GM19099 (cell line): ENCODE results near the gene CFAP92.

Experiments used
- POLR2A ChIP-seq: IDR thresholded peaks from 3 replicates; pipeline ENCODE4 v1.6.1; 2011; ENCODE audit warnings: low read depth; ENCODE audit not compliant: insufficient read length; ENCODE audit errors: extremely low read depth

CFAP92 gene

DNA sequence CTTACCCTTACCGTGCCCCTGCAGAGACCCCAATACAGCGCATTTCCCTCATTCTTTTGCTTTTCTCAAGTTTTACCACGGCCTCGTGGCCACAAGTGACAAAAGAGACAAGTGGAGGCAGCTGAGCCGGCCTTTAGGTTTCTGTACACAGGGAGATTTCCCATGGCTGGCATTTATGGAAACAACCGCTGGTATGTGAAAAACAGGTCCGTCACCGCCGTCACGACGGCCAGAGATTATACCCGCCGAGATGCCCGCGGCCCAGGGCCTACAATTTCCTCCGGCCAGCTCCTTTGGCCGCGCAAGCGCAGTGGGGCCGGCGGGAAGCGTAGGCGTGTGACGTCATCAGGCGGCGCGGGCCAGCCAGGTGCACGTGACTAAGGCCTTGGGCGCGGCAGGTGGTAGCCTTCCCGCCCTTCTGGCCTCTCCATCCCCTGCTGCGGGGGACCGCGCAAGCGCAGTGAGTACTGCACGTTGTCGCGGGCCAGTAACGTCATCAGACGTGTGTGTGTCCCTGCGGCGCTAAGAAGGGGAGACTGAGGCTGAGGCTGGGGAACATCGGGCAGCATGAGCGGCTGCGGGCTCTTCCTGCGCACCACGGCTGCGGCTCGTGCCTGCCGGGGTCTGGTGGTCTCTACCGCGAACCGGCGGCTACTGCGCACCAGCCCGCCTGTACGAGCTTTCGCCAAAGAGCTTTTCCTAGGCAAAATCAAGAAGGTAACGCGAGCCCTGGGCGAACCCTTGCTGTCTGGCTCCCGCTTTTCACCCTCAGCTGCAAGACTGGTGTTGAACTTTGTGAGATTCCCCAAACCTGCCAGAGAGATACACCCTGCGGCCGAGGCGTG is 114.5 kb downstream of the CFAP92 start, which contains the start of gene ACAD9:
ACAD9 (plus strand) TSS at position 496 of the 845 bp plus-strand sequence; CDS start at position 568, 72 bp downstream.
- peak; percentile 95 for TF ChIP-seq POLR2A

DNA sequence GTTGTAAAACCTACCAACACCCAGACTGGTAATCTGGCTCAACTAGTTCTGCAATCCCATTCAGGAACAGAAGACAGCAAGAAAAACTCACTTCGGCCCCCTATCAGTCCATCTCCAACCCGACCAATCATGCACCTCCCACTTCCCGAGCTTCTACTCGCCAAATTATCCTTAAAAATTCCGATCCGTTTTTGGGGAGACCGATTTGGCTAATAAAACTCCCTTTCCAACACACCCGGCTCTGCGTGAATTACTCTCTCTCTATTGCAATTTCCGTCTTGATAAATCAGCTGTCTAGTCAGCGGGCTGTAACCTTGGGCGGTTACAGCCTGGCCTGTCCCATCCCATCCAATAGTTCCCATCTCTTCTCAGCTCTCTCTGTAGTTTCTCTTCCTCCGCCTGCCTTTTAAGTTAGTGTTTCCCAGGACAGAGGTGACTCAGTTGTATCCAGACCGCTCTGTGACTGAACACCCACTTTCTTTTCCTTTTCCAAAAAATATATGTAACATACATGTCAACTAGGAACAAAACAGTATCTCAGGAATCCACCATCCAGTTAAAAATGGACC is 115.2 kb downstream of the CFAP92 start:
- no peak for TF ChIP-seq POLR2A

DNA sequence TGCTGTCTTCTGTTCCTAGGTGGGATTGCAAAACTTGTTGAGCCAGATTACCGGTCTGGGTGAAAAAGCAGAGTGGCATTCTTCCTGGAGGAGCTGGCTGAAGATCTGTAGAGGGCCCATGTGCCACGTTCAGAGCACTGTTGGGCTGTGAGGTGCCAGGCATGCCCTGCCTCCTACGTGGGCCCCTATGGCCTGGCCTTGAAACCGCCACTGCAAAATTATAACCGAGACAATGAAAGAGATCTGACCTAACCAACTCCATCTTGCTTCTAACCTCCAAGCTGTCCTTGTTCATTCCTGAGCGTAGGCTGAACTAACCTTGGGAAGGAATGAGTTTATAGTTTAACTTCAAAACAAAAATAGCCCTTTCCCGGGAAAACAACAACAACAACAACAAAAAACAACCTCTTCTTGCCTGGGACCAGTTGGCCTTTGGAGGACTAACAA is 115.8 kb downstream of the CFAP92 start:
- no peak for TF ChIP-seq POLR2A

DNA sequence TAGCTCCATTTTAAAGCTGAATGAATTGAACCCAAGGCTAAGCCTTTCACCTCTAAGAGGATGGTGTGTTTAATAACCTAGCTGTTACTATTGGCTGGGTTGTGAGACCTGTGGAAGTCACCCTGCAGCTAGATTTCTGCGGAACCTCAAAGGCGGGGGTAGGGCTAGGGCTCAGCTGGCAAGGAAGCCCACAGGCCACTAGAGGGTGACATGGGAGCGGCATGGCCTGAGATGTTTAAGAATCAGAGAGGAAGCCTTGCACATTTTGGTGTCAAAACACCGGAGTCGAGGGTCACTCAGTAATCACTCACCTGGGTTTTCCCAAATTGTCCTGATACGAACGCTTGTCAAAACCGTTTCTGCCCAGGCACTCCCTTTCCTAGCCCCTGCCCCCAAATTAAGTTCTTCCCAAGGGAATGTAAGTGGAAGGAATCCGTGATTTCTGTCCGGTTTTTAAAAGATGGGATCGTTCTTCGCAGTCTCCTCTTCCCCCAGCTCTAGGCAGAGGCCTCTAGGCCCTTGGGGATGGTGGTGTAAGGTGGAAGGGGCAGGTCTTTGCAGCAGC is 118.2 kb downstream of the CFAP92 start:
- no peak for TF ChIP-seq POLR2A

DNA sequence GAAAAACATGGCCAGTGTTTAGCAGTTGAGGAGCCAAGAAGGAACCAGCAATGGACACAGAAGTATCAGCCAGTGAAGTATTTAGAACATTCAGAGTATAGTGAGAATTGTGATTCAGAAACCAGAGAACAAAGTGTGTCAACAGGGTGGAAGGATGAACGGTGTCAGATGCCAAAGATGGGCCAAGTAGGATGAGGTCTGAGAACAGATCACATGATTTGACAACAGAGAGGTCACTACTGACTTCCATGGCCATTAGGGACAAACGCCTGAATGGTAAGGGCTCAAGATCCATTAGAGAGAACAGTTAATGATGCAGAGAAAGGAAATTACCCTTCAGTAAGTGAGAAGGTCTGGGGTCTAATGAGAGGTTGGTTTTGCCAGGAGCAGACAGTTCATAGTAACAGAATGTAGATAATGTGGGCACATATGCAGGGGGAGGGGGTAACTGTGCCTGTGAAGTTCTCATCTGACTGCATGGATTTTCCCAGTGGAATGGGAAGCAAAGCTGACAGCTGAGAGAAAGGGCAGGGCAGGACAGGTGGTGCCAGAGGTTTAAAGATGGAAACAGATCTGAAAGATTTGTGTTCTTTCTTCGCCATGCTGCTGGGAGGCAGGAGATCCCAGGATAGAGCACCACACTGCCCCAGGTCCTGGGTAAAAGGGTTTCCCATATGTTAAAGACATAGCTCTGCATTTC is 119.2 kb downstream of the CFAP92 start:
- TF ChIP-seq POLR2A: no peak

DNA sequence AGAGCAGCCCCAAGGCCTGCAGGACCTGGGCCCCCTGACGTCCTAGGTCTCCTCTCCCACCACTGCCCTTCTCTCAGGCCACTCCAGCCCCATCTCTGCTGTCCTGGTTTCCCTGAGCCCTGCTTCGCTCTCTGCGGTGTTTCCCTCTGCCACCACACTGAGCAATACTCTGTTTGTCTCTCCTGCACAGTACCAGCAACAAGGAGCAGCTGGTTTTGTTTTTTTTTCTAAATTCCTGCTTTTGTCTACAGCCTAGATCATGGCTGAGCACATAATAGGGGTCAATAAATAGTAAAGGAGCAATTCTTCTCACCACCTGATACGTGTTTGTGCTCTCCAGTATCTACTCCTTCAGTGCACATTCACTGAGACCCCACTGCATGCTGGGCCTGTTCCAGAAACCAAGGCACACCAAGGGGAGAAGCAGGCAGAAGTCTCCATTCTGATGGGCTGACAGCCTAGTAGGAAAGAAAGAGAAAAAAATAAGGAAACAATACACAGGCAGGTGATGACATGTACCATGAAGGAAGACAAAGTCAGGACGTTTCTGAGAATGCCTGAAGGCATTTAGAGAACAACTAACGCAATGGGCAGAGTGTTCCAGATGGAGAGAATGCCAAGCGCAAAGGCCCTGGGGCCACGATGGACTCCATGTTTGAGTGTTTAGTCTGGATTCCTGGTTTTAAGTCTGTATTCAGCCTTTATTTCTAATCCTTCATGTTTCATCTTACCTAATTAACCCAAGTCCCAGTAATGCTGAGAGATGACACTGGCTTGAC is 120.4 kb downstream of the CFAP92 start:
- no peak for TF ChIP-seq POLR2A

DNA sequence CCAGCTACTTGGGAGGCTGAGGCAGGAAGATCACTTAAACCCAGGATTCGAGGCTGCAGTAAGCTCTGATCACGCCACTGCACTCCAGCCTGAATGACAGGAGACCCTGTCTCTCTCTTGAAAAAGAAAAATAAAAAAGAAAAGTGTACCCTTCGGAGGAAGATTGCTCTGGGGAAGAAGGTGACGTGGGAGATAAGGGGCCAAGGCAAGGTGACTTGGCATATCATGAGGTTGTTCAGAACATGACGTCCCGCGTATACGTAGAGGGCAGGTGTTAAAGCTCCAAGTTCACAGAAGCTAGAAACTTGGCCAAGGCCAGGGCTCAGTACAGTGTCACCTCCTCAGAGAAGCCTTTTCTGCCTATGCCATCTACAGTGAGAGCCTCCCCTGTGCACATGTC is 121.1 kb downstream of the CFAP92 start:
- no peak for TF ChIP-seq POLR2A

DNA sequence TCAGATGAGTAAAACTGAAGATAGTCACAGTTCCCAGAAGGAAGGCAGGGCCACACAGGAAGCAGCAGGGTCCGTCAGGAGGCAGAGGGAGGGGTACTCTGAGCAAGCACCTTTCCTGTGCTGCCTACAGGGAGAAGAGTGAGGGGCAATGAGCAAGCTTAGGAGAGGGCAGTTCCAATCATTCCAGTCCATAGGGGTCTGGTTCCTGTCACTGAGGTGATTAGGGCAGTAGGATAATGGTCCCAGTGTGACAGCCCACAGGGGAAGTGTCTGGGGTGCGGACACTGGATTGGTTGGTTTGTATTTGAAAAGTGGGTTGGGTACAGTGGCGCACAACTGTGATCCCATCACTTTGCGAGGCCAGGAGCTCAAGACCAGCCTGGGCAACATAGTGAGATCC is 121.6 kb downstream of the CFAP92 start:
- no peak for TF ChIP-seq POLR2A

DNA sequence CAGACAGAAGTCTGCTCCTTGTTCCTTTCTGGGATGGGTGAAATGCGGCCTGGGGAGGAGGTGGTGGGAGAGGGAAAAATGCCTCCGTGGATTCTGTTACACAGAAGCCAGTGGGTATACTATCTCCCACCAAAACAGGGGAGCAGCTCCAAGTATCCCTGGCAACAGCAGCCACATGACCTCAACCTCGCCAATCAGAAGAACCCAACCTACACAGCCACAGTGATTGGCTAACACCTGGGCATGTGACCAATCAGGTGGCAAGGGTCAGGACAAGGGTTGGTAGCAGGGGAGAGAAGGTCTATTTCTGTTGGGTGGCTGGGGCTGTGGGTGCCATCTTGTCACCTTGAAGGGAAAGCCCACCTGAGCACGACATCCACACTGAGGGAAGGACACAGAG is 123.5 kb downstream of the CFAP92 start:
- no peak for TF ChIP-seq POLR2A

DNA sequence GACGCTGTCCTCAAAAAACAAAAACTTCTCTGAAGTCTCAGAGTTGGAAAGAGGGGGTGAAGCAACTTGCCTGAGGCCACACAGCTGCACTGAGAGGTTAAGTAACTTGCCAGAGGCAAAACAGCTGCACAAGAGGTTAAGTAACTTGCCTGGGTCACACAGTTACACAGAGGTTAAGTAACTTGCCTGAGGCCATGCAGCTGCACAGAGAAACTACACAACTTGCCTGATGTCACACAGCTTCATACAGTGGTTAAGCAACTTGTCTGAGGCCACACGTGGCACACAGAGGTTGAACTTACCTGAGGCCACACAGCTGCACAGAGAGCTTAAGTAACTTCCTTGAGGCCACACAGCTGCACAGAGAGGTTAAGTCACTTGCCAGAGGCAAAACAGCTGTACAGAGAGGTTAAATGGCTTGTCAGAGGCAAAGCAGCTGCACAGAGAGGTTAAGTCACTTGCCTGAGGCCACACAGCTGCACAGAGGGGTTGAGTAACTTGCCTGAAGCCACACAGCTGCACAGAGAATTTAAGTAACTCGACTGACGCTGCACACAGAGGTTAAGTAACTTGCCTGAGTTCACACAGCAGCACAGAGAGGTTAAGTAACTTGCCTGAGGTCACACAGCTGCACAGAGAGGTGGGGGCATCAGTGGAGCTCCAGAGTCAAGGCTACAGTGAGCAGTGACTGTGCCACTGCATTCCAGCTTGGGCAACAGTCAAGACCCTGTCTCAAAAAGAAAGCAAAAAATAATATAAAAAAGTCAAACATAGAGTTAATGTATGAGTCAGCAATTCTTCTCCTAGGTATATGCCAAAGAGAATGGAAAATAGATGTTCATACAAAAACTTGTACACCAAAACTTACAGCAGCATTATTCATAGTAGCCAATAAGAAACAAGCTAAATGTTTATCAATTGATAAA is 126.4 kb downstream of the CFAP92 start:
- TF ChIP-seq POLR2A: no peak

DNA sequence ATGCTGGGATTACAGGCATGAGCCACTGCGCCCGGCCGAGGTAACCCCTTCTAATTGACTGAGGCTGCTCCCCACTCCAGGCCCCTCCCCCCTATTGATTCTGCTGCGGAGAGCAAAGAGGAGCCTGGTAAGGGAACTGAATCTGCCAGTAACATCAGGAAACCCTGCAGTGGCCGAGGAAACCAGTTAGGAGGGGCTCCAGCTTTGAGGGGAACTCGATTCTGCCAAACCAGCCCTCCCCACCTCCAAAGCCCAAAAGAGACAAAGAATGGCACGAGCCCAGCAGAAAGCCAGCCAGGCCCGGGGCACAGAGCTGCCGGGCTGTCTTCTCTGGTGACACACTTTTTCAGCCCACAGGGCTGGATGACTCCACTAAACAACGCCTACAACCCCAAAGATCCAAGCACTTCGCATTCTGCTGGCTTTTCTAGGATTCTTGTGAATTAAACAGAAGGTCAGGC is 129.5 kb downstream of the CFAP92 start:
- TF ChIP-seq POLR2A: no peak

DNA sequence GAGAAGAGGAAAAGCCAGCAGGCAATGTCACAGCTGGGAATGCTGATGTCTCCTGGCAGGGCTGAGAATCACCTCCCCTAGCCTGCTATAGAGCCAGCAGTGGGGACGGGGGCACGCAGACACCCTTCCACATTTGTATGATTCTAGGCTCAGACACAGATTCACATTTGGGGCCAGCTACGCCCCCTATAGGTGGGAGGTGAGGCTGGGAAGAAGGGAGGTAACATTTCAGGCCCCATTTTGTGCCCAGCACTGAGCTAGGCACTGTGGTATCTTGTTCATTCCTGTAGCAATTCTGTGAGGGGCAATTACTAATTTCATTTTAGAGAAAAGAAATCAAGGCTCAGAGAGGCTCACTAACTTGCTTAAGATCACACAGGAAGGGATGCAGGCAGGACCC is 130.3 kb downstream of the CFAP92 start:
- TF ChIP-seq POLR2A: no peak

DNA sequence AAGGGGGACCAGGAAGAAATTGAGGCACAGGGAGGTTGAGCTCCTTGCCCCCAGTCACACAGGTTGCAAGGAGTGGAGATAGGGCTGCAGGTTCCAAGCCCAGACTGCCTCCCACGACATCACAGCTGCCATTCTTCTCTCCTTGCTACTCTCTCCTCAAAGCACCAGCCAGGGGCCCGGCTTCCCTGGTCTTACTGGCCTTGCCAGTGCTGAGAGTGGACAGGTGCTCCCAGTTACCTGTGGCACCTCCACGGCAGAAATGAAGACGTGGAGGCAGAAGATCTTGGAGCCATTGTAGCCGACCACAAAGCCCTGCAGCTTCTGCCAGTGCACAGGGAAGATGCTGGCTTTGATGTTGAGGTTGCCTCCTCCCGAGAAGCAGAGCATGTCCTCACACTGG is 132.4 kb downstream of the CFAP92 start:
- no peak for TF ChIP-seq POLR2A
